Loucy (cell line): ENCODE data around the gene BUD23.

Experiments
- H2AFZ ChIP-seq: fragments of 200-600 bp; sonication (generic); 2 replicates; pipeline ENCODE4 v1.6.0; 2016; ENCODE audit warnings: antibody characterized with exemption, mild to moderate bottlenecking, low read length, moderate library complexity
- H3F3A ChIP-seq: fragments of 200-600 bp; 2 replicates; pipeline ENCODE4 v1.6.0; 2016; ENCODE audit warnings: antibody characterized with exemption, low read depth, mild to moderate bottlenecking
- H3K27me3 ChIP-seq: fragments of 200-600 bp; sonication (generic); 2 replicates; pipeline ENCODE4 v1.6.1; 2014; ENCODE audit warnings: low read length, mild to moderate bottlenecking; ENCODE audit not compliant: insufficient read depth, poor library complexity, severe bottlenecking
- H3K36me3 ChIP-seq: fragments of 200-600 bp; sonication (generic); 2 replicates; pipeline ENCODE4 v1.6.1; 2016; ENCODE audit warnings: low read length; ENCODE audit not compliant: insufficient read depth
- H3K4me1 ChIP-seq: fragments of 200-600 bp; sonication (generic); 2 replicates; pipeline ENCODE4 v1.5.1; 2014; ENCODE audit warnings: low read length, mild to moderate bottlenecking; ENCODE audit not compliant: insufficient read depth, poor library complexity, severe bottlenecking
- H3K4me2 ChIP-seq: fragments of 200-600 bp; sonication (generic); 2 replicates; pipeline ENCODE4 v1.6.0; 2014; ENCODE audit warnings: antibody characterized with exemption, low read length, low read depth, mild to moderate bottlenecking; ENCODE audit not compliant: poor library complexity, severe bottlenecking
- H3K4me3 ChIP-seq: fragments of 200-600 bp; sonication (generic); 2 replicates; pipeline ENCODE4 v1.5.1; 2014; ENCODE audit warnings: low read length, mild to moderate bottlenecking, mixed read lengths; ENCODE audit not compliant: poor library complexity, severe bottlenecking
- H3K79me2 ChIP-seq: fragments of 200-600 bp; sonication (generic); 2 replicates; pipeline ENCODE4 v1.6.1; 2014; ENCODE audit warnings: low read length; ENCODE audit not compliant: insufficient read depth
- H3K9ac ChIP-seq: fragments of 200-600 bp; sonication (generic); 2 replicates; pipeline ENCODE4 v1.6.0; 2014; ENCODE audit warnings: mild to moderate bottlenecking, low read depth, low read length, moderate library complexity; ENCODE audit not compliant: poor library complexity, severe bottlenecking
- H3K9me2 ChIP-seq: fragments of 200-600 bp; sonication (generic); replicated peaks from 2 replicates; pipeline ENCODE4 v1.6.1; 2016; ENCODE audit warnings: low read depth, low read length, mixed read lengths
- H3K9me3 ChIP-seq: fragments of 200-600 bp; sonication (generic); 2 replicates; pipeline ENCODE4 v1.6.1; 2014; ENCODE audit warnings: mild to moderate bottlenecking, antibody characterized with exemption, low read length, low read depth; ENCODE audit not compliant: insufficient read depth
- H4K20me1 ChIP-seq: fragments of 200-600 bp; sonication (generic); 2 replicates; pipeline ENCODE4 v1.6.0; 2014; ENCODE audit warnings: antibody characterized with exemption, low read length, mild to moderate bottlenecking; ENCODE audit not compliant: insufficient read depth, poor library complexity, severe bottlenecking
- EZH2phosphoT487 ChIP-seq: fragments of 200-600 bp; IDR thresholded peaks from 2 replicates; pipeline ENCODE4 v1.6.1; 2018; ENCODE audit warnings: antibody characterized with exemption, mild to moderate bottlenecking, moderate library complexity, borderline replicate concordance
- TF ChIP-seq, protein P1 (sequence below): fragments of 200-600 bp; sonication (generic); conservative IDR thresholded peaks from 2 replicates; pipeline ENCODE4 v1.5.1; 2014; ENCODE audit warnings: mild to moderate bottlenecking, antibody characterized with exemption, low read length

BUD23 gene

DNA sequence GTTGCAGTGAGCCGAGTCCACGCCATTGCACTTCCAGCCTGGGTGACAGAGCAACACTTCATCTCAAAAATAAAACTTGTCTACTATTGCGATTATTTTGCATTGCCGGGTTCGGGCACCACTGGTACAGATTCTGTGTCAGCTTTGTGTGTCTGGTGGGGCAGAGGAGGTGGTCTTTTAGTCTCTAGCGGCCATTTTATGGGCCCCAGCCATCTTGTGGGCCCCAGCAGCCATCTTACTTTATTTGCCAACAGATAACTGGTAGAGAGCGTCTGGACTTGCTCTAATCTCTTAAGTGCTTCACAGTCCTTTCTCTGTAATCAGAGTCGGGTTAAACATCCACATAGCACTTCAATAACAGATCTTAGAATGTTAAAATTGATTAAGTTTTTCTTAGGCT, 4.9 kb downstream of the BUD23 start:
- Histone ChIP-seq H3K9ac (no peak overlapping the region), H3K27me3 (no peaks in the 10 kb centered on the region), H3K9me3 (no peaks in the 10 kb centered on the region), H3K4me1 (peaks cover 2% of the 10 kb centered on the region), H2AFZ (no peak overlapping the region), H3K36me3 (peaks cover 46% of the 10 kb centered on the region; the same call in 1 of the 2 replicates), H3F3A (no peaks in the 10 kb centered on the region), H3K9me2 (no peaks in the 10 kb centered on the region), H3K4me2 (no peak overlapping the region), H3K79me2 (peaks cover 41% of the 10 kb centered on the region), H3K4me3 (no peak overlapping the region), H4K20me1 (peaks cover 5% of the 10 kb centered on the region)
- no peak for TF ChIP-seq EZH2phosphoT487
- TF ChIP-seq, protein P1, sequence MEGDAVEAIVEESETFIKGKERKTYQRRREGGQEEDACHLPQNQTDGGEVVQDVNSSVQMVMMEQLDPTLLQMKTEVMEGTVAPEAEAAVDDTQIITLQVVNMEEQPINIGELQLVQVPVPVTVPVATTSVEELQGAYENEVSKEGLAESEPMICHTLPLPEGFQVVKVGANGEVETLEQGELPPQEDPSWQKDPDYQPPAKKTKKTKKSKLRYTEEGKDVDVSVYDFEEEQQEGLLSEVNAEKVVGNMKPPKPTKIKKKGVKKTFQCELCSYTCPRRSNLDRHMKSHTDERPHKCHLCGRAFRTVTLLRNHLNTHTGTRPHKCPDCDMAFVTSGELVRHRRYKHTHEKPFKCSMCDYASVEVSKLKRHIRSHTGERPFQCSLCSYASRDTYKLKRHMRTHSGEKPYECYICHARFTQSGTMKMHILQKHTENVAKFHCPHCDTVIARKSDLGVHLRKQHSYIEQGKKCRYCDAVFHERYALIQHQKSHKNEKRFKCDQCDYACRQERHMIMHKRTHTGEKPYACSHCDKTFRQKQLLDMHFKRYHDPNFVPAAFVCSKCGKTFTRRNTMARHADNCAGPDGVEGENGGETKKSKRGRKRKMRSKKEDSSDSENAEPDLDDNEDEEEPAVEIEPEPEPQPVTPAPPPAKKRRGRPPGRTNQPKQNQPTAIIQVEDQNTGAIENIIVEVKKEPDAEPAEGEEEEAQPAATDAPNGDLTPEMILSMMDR: no peak

DNA sequence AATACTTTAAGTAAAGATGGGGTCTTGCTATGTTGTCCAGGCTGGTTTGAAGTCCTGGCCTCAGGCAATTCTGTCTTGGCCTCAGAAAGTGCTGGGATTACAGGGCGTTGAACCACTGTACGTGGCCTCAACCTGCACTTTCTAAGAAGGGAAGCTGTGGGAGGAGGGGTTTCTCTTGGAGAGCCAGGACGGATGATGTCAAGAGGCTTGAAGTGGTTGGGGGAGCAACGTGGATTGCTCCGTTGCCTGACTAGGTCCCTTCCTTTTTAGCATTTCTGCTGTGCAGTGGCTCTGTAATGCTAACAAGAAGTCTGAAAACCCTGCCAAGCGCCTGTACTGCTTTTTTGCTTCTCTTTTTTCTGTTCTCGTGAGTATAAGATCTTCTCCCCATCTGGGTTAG, 7.2 kb downstream of the BUD23 start:
- Histone ChIP-seq H3K27me3 (no peaks in the 10 kb centered on the region), H3K9ac (no peak overlapping the region), H3K4me2 (no peak overlapping the region), H3K79me2 (peaks cover 20% of the 10 kb centered on the region; the same call in 1 of the 2 replicates), H2AFZ (no peak overlapping the region), H3K36me3 (peaks cover 66% of the 10 kb centered on the region; the same call in 1 of the 2 replicates), H3K9me3 (no peaks in the 10 kb centered on the region), H4K20me1 (no peaks in the 10 kb centered on the region), H3K9me2 (no peaks in the 10 kb centered on the region), H3K4me3 (no peak overlapping the region), H3F3A (no peaks in the 10 kb centered on the region), H3K4me1 (no peaks in the 10 kb centered on the region)
- TF ChIP-seq, protein P1: no peak
- TF ChIP-seq EZH2phosphoT487: no peak

DNA sequence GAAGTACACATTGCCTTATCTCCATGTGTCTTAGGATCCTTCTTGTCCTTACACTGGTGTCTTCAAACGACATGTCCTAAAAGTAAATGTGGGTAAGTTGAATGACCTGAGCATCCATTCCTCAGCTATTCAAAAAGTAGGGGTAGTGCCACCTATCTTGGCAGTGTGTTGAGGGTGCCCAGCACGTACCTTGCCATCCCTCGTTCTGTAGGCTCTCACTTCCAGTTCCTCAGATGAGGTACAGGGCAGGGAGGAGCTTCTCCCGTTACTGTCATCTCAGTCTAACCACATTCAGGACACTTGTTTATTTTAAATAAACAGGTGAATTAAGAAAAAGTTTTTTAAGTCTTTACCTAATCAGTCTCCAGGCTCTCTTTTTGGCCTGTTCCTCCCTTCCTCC, 13.0 kb downstream of the BUD23 start:
- H3K79me2 ChIP-seq: no peaks in the 10 kb centered on the region
- no peaks in the 10 kb centered on the region for H3F3A ChIP-seq
- H4K20me1 ChIP-seq: no peaks in the 10 kb centered on the region
- TF ChIP-seq, protein P1: no peak
- no peak for TF ChIP-seq EZH2phosphoT487
- no peak overlapping the region for H3K4me2 ChIP-seq
- no peaks in the 10 kb centered on the region for H3K4me1 ChIP-seq
- no peaks in the 10 kb centered on the region for H3K9me2 ChIP-seq
- no peaks in the 10 kb centered on the region for H3K27me3 ChIP-seq
- no peaks in the 10 kb centered on the region for H3K9me3 ChIP-seq
- H3K36me3 ChIP-seq: peaks cover 70% of the 10 kb centered on the region; the same call in 1 of the 2 replicates
- H3K9ac ChIP-seq: no peak overlapping the region
- H2AFZ ChIP-seq: no peak overlapping the region
- H3K4me3 ChIP-seq: no peak overlapping the region
